Liver (tissue), 9 donors: ENCODE measurements around the gene CFDP1. TPM values are rescaled to one million over a fixed set of nuclear protein-coding genes. Genes with fewer than 3 reads are reported as not detected.

Source experiments
- DNase-seq: peaks from one replicate; pipeline ENCODE4 v3.0.0-alpha.2; 2017; ENCODE audit warnings: low spot score
- H3K27ac ChIP-seq, 2 donors: one replicate each; pipeline ENCODE4 v1.7.0; 2013; ENCODE audit warnings: inconsistent platforms in 2 of 2, low read length in 2 of 2, control low read depth in 1 of 2, low read depth in 1 of 2, mild to moderate bottlenecking in 1 of 2
- H3K27me3 ChIP-seq, 4 donors: one replicate each; pipeline versions ENCODE4 v1.6.1 to v1.7.0; 2013; ENCODE audit warnings: low read length in 3 of 4, inconsistent platforms in 1 of 4, mild to moderate bottlenecking in 1 of 4, moderate library complexity in 1 of 4; ENCODE audit not compliant: control insufficient read depth in 4 of 4, insufficient read depth in 4 of 4
- H3K36me3 ChIP-seq, 4 donors: one replicate each; pipeline versions ENCODE4 v1.6.1 to v1.7.0; 2013; ENCODE audit warnings: low read length in 3 of 4, mild to moderate bottlenecking in 3 of 4, low read depth in 1 of 4, moderate library complexity in 1 of 4; ENCODE audit not compliant: control insufficient read depth in 4 of 4, insufficient read depth in 3 of 4
- H3K4me1 ChIP-seq, 4 donors: one replicate each; pipeline versions ENCODE4 v1.6.1 to v1.7.0; 2013; ENCODE audit warnings: low read length in 3 of 4, mild to moderate bottlenecking in 3 of 4, moderate library complexity in 1 of 4; ENCODE audit not compliant: control insufficient read depth in 4 of 4, insufficient read depth in 4 of 4
- H3K4me3 ChIP-seq, 3 donors: one replicate each; pipeline versions ENCODE4 v1.6.1 to v1.7.0; 2013; ENCODE audit warnings: low read length in 3 of 3, control low read depth in 1 of 3, low read depth in 1 of 3, mild to moderate bottlenecking in 1 of 3
- H3K9ac ChIP-seq, 2 donors: one replicate each; pipeline ENCODE4 v1.7.0; 2013; ENCODE audit warnings: low read length in 2 of 2, mild to moderate bottlenecking in 2 of 2, moderate library complexity in 2 of 2, control low read depth in 1 of 2, low read depth in 1 of 2
- H3K9me3 ChIP-seq, 4 donors: one replicate each; pipeline versions ENCODE4 v1.6.1 to v1.7.0; 2013; ENCODE audit warnings: low read length in 3 of 4; ENCODE audit not compliant: control insufficient read depth in 4 of 4
- EGR1 ChIP-seq, 2 donors: IDR thresholded peaks; 2 replicates each; pipeline ENCODE4 v1.6.1; 2016 to 2018; ENCODE audit warnings: antibody characterized with exemption in 2 of 2, low read depth in 2 of 2
- FOXA1 ChIP-seq: IDR thresholded peaks from 2 replicates; pipeline ENCODE4 v1.6.1; 2016; ENCODE audit warnings: antibody characterized with exemption
- FOXA2 ChIP-seq: IDR thresholded peaks from 2 replicates; pipeline ENCODE4 v1.6.1; 2016; ENCODE audit warnings: antibody characterized with exemption
- GABPA ChIP-seq, 2 donors: IDR thresholded peaks in 1 of 2; conservative IDR thresholded peaks in 1 of 2; 2 replicates each; pipeline ENCODE4 v1.6.1; 2016; ENCODE audit warnings: antibody characterized with exemption in 2 of 2, mild to moderate bottlenecking in 1 of 2, moderate library complexity in 1 of 2
- HNF4A ChIP-seq, 2 donors: conservative IDR thresholded peaks; 2 replicates each; pipeline ENCODE4 v1.6.1; 2016; ENCODE audit warnings: antibody characterized with exemption in 2 of 2, mild to moderate bottlenecking in 2 of 2
- HNF4G ChIP-seq: IDR thresholded peaks from 2 replicates; pipeline ENCODE4 v1.6.1; 2016; ENCODE audit warnings: antibody characterized with exemption
- JUND ChIP-seq, 2 donors: IDR thresholded peaks; 2 replicates each; pipeline ENCODE4 v1.6.1; 2016; ENCODE audit warnings: antibody characterized with exemption in 2 of 2
- NR2F2 ChIP-seq: IDR thresholded peaks from 2 replicates; pipeline ENCODE4 v1.6.1; 2016; ENCODE audit warnings: antibody characterized with exemption
- RAD21 ChIP-seq, 2 donors: IDR thresholded peaks; 2 replicates each; pipeline ENCODE4 v1.6.1; 2016; ENCODE audit warnings: antibody characterized with exemption in 2 of 2, mild to moderate bottlenecking in 2 of 2
- RXRA ChIP-seq, 2 donors: IDR thresholded peaks; 2 replicates each; pipeline ENCODE4 v1.6.1; 2017 to 2018; ENCODE audit warnings: antibody characterized with exemption in 2 of 2, mild to moderate bottlenecking in 1 of 2
- SP1 ChIP-seq: IDR thresholded peaks from 2 replicates; pipeline ENCODE4 v1.6.1; 2018; ENCODE audit warnings: antibody characterized with exemption, mild to moderate bottlenecking
- TAF1 ChIP-seq: conservative IDR thresholded peaks from 2 replicates; pipeline ENCODE4 v1.6.1; 2016; ENCODE audit warnings: antibody characterized with exemption, mild to moderate bottlenecking
- YY1 ChIP-seq: IDR thresholded peaks from 2 replicates; pipeline ENCODE4 v1.6.1; 2016; ENCODE audit warnings: antibody characterized with exemption, mild to moderate bottlenecking
- WGBS: extraction: QIAGEN DNeasy Blood & Tissue Kit; methylation state at CpG from one replicate; pipeline ENCODE4 v1.1.7; 2013; 5-methylcytosine and 5-hydroxymethylcytosine counted together
- polyA plus RNA-seq, 2 donors: library from polyadenylated mRNA; stranded (reverse) in 1 of 2; unstranded in 1 of 2; fragments of 200-250 nt in 1 of 2; fragments of >200 nt in 1 of 2; fragmentation: Nextera tagmentation in 1 of 2; extraction: Ambion mirVana in 1 of 2; gene quantifications; one replicate each; pipeline versions ENCODE4 v1.2.1 to v1.2.3, GENCODE V29; 2013 to 2015
- total RNA-seq, 2 donors: library from RNA; depleted of rRNA; stranded (reverse); fragments of >200 nt; gene quantifications; one replicate each; pipeline ENCODE4 v1.2.3, GENCODE V29; 2014
- TF ChIP-seq, protein P1 (sequence below): IDR thresholded peaks from 2 replicates; pipeline ENCODE4 v1.6.1; 2016; ENCODE audit warnings: antibody characterized with exemption
- TF ChIP-seq, protein P2 (sequence below): fragments of 150-350 bp; IDR thresholded peaks from 2 replicates; pipeline ENCODE4 v1.5.1; 2017; ENCODE audit warnings: improper control_type of control experiment, low read depth, low read length; ENCODE audit not compliant: missing input control
- TF ChIP-seq, protein P3 (sequence below): IDR thresholded peaks from 2 replicates; pipeline ENCODE4 v1.6.1; 2016; ENCODE audit warnings: antibody characterized with exemption
- TF ChIP-seq, protein P4 (sequence below): IDR thresholded peaks from 2 replicates; pipeline ENCODE4 v1.6.1; 2016; ENCODE audit warnings: antibody characterized with exemption
- TF ChIP-seq, protein P5 (sequence below): IDR thresholded peaks from 2 replicates; pipeline ENCODE4 v1.6.1; 2016; ENCODE audit warnings: antibody characterized with exemption, mild to moderate bottlenecking
- donor health status: healthy.
- donor health status: healthy.
- donor health status: healthy.
- donor health status: healthy.
- donor health status: healthy.

The CFDP1 gene
- total and polyA plus RNA-seq, 4 donors, result 20.5 to 49.2 (median 33.9) TPM

DNA sequence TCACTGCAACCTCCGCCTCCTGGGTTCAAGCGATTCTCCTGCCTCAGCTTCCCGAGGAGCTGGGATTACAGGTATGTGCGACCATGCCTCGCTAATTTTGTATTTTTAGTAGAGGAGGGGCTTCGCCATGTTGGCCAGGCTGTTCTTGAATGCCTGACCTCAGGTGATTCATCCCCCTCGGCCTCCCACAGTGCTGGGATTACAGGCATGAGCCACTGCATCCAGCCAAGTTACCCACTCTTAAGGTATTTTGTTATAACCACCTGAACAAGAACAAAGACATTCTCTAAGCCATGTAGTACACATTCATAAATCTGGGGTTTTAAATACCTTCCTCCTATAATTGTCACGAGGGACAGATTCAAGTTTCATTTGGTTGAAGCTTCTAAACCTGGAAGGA, 43.5 kb upstream of the CFDP1 start:
- 87% methylated on average over 8 of the region's 8 CpGs for WGBS
- no peak for DNase-seq
- Histone ChIP-seq H3K9ac (no peak overlapping the region), H3K4me3 (no peak overlapping the region), H3K27me3 (no peaks in the 10 kb centered on the region), H3K36me3 (no peaks in the 10 kb centered on the region), H3K9me3 (no peaks in the 10 kb centered on the region), H3K4me1 (no peaks in the 10 kb centered on the region), H3K27ac (no peak overlapping the region)
- TF ChIP-seq EGR1 (IDR thresholded peaks at IDR 0.05; ENCODE audit: low read depth in 2 of 2) (no peak), RXRA (IDR thresholded peaks at IDR 0.05) (no peak), HNF4A (conservative IDR thresholded peaks at IDR 0.05) (no peak), NR2F2 (no peak), SP1 (no peak)

DNA sequence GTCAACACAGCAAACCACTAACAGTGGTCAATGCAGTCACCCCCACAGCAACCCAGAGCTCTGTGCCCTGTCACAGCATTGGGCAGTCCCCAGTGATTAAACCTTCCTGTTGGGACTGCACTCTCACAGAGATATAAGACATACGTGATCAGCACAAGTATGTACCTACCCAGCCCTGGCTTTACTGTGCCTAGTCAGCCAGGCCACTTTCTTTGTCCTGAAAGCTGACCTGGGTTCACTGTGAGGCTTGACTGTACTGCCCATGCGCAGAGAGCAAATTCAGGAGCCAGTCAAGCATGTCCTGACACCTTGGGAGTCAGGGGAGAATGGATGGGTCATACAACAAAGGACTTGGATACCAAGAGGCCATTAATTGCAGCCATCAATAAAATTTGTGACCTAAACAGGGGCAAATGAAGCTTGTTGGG, 42.1 kb upstream of the CFDP1 start:
- Histone ChIP-seq H3K27ac (no peak overlapping the region), H3K36me3 (no peaks in the 10 kb centered on the region), H3K9me3 (no peaks in the 10 kb centered on the region), H3K4me1 (no peaks in the 10 kb centered on the region), H3K27me3 (no peaks in the 10 kb centered on the region), H3K4me3 (no peak overlapping the region), H3K9ac (no peak overlapping the region)
- 91% methylated on average over 2 of the region's 2 CpGs for WGBS
- TF ChIP-seq JUND (IDR thresholded peaks at IDR 0.05), result no peak
- TF ChIP-seq, protein P1, sequence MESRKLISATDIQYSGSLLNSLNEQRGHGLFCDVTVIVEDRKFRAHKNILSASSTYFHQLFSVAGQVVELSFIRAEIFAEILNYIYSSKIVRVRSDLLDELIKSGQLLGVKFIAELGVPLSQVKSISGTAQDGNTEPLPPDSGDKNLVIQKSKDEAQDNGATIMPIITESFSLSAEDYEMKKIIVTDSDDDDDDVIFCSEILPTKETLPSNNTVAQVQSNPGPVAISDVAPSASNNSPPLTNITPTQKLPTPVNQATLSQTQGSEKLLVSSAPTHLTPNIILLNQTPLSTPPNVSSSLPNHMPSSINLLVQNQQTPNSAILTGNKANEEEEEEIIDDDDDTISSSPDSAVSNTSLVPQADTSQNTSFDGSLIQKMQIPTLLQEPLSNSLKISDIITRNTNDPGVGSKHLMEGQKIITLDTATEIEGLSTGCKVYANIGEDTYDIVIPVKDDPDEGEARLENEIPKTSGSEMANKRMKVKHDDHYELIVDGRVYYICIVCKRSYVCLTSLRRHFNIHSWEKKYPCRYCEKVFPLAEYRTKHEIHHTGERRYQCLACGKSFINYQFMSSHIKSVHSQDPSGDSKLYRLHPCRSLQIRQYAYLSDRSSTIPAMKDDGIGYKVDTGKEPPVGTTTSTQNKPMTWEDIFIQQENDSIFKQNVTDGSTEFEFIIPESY, result no peak
- no peak for TF ChIP-seq RXRA (IDR thresholded peaks at IDR 0.05)
- no peak for TF ChIP-seq GABPA (IDR thresholded peaks at IDR 0.05 in 1 of 2, conservative IDR thresholded peaks at IDR 0.05 in 1 of 2)
- TF ChIP-seq SP1, result no peak
- TF ChIP-seq HNF4G, result no peak
- no peak for TF ChIP-seq TAF1
- no peak for TF ChIP-seq FOXA1
- TF ChIP-seq, protein P2, sequence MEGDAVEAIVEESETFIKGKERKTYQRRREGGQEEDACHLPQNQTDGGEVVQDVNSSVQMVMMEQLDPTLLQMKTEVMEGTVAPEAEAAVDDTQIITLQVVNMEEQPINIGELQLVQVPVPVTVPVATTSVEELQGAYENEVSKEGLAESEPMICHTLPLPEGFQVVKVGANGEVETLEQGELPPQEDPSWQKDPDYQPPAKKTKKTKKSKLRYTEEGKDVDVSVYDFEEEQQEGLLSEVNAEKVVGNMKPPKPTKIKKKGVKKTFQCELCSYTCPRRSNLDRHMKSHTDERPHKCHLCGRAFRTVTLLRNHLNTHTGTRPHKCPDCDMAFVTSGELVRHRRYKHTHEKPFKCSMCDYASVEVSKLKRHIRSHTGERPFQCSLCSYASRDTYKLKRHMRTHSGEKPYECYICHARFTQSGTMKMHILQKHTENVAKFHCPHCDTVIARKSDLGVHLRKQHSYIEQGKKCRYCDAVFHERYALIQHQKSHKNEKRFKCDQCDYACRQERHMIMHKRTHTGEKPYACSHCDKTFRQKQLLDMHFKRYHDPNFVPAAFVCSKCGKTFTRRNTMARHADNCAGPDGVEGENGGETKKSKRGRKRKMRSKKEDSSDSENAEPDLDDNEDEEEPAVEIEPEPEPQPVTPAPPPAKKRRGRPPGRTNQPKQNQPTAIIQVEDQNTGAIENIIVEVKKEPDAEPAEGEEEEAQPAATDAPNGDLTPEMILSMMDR, result no peak
- no peak for TF ChIP-seq HNF4A (conservative IDR thresholded peaks at IDR 0.05)
- no peak for TF ChIP-seq FOXA2
- no peak for TF ChIP-seq NR2F2
- TF ChIP-seq, protein P3, sequence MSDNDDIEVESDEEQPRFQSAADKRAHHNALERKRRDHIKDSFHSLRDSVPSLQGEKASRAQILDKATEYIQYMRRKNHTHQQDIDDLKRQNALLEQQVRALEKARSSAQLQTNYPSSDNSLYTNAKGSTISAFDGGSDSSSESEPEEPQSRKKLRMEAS, result no peak
- TF ChIP-seq, protein P4, sequence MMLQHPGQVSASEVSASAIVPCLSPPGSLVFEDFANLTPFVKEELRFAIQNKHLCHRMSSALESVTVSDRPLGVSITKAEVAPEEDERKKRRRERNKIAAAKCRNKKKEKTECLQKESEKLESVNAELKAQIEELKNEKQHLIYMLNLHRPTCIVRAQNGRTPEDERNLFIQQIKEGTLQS, result no peak
- TF ChIP-seq, protein P5, sequence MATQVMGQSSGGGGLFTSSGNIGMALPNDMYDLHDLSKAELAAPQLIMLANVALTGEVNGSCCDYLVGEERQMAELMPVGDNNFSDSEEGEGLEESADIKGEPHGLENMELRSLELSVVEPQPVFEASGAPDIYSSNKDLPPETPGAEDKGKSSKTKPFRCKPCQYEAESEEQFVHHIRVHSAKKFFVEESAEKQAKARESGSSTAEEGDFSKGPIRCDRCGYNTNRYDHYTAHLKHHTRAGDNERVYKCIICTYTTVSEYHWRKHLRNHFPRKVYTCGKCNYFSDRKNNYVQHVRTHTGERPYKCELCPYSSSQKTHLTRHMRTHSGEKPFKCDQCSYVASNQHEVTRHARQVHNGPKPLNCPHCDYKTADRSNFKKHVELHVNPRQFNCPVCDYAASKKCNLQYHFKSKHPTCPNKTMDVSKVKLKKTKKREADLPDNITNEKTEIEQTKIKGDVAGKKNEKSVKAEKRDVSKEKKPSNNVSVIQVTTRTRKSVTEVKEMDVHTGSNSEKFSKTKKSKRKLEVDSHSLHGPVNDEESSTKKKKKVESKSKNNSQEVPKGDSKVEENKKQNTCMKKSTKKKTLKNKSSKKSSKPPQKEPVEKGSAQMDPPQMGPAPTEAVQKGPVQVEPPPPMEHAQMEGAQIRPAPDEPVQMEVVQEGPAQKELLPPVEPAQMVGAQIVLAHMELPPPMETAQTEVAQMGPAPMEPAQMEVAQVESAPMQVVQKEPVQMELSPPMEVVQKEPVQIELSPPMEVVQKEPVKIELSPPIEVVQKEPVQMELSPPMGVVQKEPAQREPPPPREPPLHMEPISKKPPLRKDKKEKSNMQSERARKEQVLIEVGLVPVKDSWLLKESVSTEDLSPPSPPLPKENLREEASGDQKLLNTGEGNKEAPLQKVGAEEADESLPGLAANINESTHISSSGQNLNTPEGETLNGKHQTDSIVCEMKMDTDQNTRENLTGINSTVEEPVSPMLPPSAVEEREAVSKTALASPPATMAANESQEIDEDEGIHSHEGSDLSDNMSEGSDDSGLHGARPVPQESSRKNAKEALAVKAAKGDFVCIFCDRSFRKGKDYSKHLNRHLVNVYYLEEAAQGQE, result no peak
- no peak for TF ChIP-seq RAD21 (IDR thresholded peaks at IDR 0.05)
- no peak for TF ChIP-seq YY1
- TF ChIP-seq EGR1 (IDR thresholded peaks at IDR 0.05; ENCODE audit: low read depth in 2 of 2), result no peak
- no peak for DNase-seq
